NCI-H460 (cell line): ENCODE data around the gene WASHC2C. TPM values are rescaled to one million over a fixed set of nuclear protein-coding genes. Genes with fewer than 3 reads are reported as not detected.
"Not testable (repeated sequence)": the region's sequence is repeated elsewhere in the genome, so short reads cannot be mapped to it uniquely, and the experiment has no call there.

Experiments used
- DNase-seq: peaks from one replicate; pipeline ENCODE4 v3.0.0-alpha.2; 2016; ENCODE audit warnings: low read depth; ENCODE audit errors: extremely low read depth
- small RNA-seq, 2 experiments: library from RNA; depleted of rRNA; stranded (forward); fragments of <200 nt; gene quantifications; one replicate each; pipeline ENCODE3, GENCODE V24; 2014
- total RNA-seq: library from RNA; depleted of rRNA; stranded (reverse); fragments of >200 nt; shearing (Covaris generic); gene quantifications from 2 replicates; pipeline ENCODE4 v1.2.3, GENCODE V29; 2014; rRNA removed

Gene WASHC2C
- total RNA-seq, 1 experiment from 2014 or later: 35.0 TPM

GRCh38 chr10:45820107-45820830, 93.2 kb downstream of the WASHC2C start:
- not testable (repeated sequence) for DNase-seq

DNA sequence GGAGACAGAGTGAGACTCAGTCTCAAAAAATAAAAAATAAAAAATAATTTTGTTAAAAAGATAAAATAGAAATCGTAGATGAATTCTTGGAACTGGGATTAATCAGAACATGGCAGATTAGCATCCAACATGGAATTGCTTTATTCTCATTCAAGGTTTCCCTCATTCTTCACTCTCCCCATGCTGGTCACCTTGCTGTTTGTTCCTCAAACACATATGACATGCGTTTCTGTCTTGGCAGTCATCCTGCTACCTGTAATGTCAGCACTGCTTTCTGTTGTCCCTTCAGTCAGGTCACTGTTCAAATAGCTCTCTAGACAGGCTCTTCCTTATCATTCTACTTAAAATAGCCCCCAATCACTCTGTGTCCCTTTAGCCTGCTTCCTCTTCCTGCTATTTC, 95.9 kb downstream of the WASHC2C start:
- not testable (repeated sequence) for DNase-seq

Small RNA genes within 50 kb of the gene (small RNA-seq; reads per million reads assigned to genes)
- gene AC012044.1: 0 reads per million in 2 experiments

Other genes starting within 250 kb of the WASHC2C start
- gene ZFAND4, start 54.5 kb upstream of the WASHC2C start, total RNA-seq: 5.5 and 7.6 TPM in 2 replicates
- gene AGAP4, start 120.2 kb downstream of the WASHC2C start, total RNA-seq: 9.4 and 13.2 TPM in 2 replicates
- gene TIMM23, start 245.2 kb downstream of the WASHC2C start, total RNA-seq: 73.2 and 85.9 TPM in 2 replicates